Adipose tissue (tissue), 3 donors: ENCODE data around the gene DAW1. TPM values are rescaled to one million over a fixed set of nuclear protein-coding genes. Genes with fewer than 3 reads are reported as not detected.

Source experiments
- polyA plus RNA-seq, 3 donors: library from polyadenylated mRNA; stranded (reverse); fragments of 200-250 nt; gene quantifications; one replicate each; pipeline ENCODE4 v1.2.3, GENCODE V29; 2013
- donor health status: healthy with polysubstance abuse.
- donor health status: Bipolar disorder and iron deficiency.
- donor health status: healthy.

DAW1 gene
- polyA plus RNA-seq, 3 donors = 0.03 to 1.1 TPM; not detected in 1

Other genes with a start within 250 kb of the DAW1 start
- gene SCYGR5, start 204.8 kb upstream of the DAW1 start, polyA plus RNA-seq = not detected
- 100 to 1,000 TPM in 1 of 3 donors, 10 to 100 TPM in 1, 1 to 10 TPM in 1; 2.1 to 114 (median 76.7) TPM for gene SLC19A3, start 153.6 kb upstream of the DAW1 start, polyA plus RNA-seq
- gene SCYGR6, start 146.9 kb upstream of the DAW1 start, polyA plus RNA-seq = not detected
- not detected for gene SCYGR7, start 143.3 kb upstream of the DAW1 start, polyA plus RNA-seq
- gene SCYGR8, start 125.7 kb upstream of the DAW1 start, polyA plus RNA-seq = not detected
- gene CCL20, start 57.8 kb upstream of the DAW1 start, polyA plus RNA-seq = 10 to 100 TPM in 1 of 3 donors, 1 to 10 TPM in 1, under 1 TPM in 1; 0.40 to 70.1 (median 3.4) TPM